CD14-positive monocyte (primary cell): ENCODE results near the gene PALM. TPM values are rescaled to one million over a fixed set of nuclear protein-coding genes. Genes with fewer than 3 reads are reported as not detected.

Experiments used
- DNase-seq, 3 donors: peaks; one replicate each; pipeline ENCODE4 v3.0.0-alpha.2; 2011 to 2022
- H2AFZ ChIP-seq: 2 replicates; pipeline ENCODE4 v1.6.0; 2012; ENCODE audit warnings: mild to moderate bottlenecking, low read depth, low read length, inconsistent platforms; ENCODE audit not compliant: insufficient read depth, poor library complexity, severe bottlenecking
- H3K27ac ChIP-seq, 2 donors: 1 replicate in 1 of 2; 2 replicates in 1 of 2; pipeline ENCODE4 v1.5.1; 2012 to 2013; ENCODE audit warnings: low read length in 2 of 2, control low read depth in 1 of 2, inconsistent platforms in 1 of 2, low read depth in 1 of 2, mild to moderate bottlenecking in 1 of 2
- H3K27me3 ChIP-seq, 2 donors: one replicate each; pipeline versions ENCODE4 v1.6.0 to v1.6.1; 2011 to 2013; ENCODE audit warnings: low read length in 2 of 2; ENCODE audit not compliant: control insufficient read depth in 2 of 2, insufficient read depth in 2 of 2
- H3K36me3 ChIP-seq, 2 donors: replicated peaks in 1 of 2; 1 replicate in 1 of 2; 2 replicates in 1 of 2; pipeline versions ENCODE4 v1.5.1 to v1.6.1; 2012 to 2013; ENCODE audit warnings: low read length in 2 of 2, control low read depth in 1 of 2, inconsistent platforms in 1 of 2, mild to moderate bottlenecking in 1 of 2; ENCODE audit not compliant: insufficient read depth in 2 of 2, control insufficient read depth in 1 of 2
- H3K4me1 ChIP-seq, 2 donors: 1 replicate in 1 of 2; 2 replicates in 1 of 2; pipeline versions ENCODE4 v1.5.1 to v1.6.1; 2012 to 2013; ENCODE audit warnings: low read length in 2 of 2, control low read depth in 1 of 2, inconsistent platforms in 1 of 2, mild to moderate bottlenecking in 1 of 2, moderate library complexity in 1 of 2; ENCODE audit not compliant: insufficient read depth in 2 of 2, control insufficient read depth in 1 of 2
- H3K4me2 ChIP-seq: replicated peaks from 2 replicates; pipeline ENCODE3; 2012; ENCODE audit warnings: low read length, moderate library complexity, mild to moderate bottlenecking; ENCODE audit not compliant: poor library complexity, severe bottlenecking; ENCODE audit errors: extremely low read depth
- H3K4me3 ChIP-seq, 3 experiments: fragments of 200-600 bp in 1 of 3; sonication (generic) in 1 of 3; replicated peaks in 1 of 3; 1 replicate in 2 of 3; 2 replicates in 1 of 3; pipeline ENCODE4 v1.5.1; 2011 to 2013; ENCODE audit warnings: low read length in 3 of 3, mild to moderate bottlenecking in 3 of 3, control low read depth in 2 of 3, low read depth in 2 of 3, inconsistent platforms in 1 of 3, moderate library complexity in 1 of 3
- H3K79me2 ChIP-seq: 2 replicates; pipeline ENCODE4 v1.6.0; 2012; ENCODE audit warnings: mild to moderate bottlenecking, control low read depth, inconsistent platforms, low read length, moderate library complexity; ENCODE audit not compliant: insufficient read depth
- H3K9ac ChIP-seq: 2 replicates; pipeline ENCODE4 v1.6.0; 2017; ENCODE audit warnings: low read length, mild to moderate bottlenecking; ENCODE audit not compliant: insufficient read depth, poor library complexity, severe bottlenecking
- H3K9me3 ChIP-seq, 2 donors: replicated peaks in 1 of 2; 1 replicate in 1 of 2; 2 replicates in 1 of 2; pipeline versions ENCODE4 v1.5.1 to v1.6.1; 2012 to 2013; ENCODE audit warnings: low read length in 2 of 2, control low read depth in 1 of 2; ENCODE audit not compliant: control insufficient read depth in 1 of 2, insufficient read depth in 1 of 2
- H4K20me1 ChIP-seq: 2 replicates; pipeline ENCODE4 v1.6.0; 2012; ENCODE audit warnings: mild to moderate bottlenecking, low read length, control low read depth, moderate library complexity; ENCODE audit not compliant: insufficient read depth
- H3K27ac Mint-ChIP-seq, 7 donors: one replicate each; pipeline ENCODE4 v1.8.0; 2020; ENCODE audit warnings: mild to moderate bottlenecking in 7 of 7, mixed read lengths in 7 of 7, moderate library complexity in 6 of 7, inconsistent platforms in 2 of 7
- H3K27me3 Mint-ChIP-seq, 3 donors: one replicate each; pipeline ENCODE4 v1.8.0; 2021 to 2022; ENCODE audit warnings: low read depth in 3 of 3, mild to moderate bottlenecking in 3 of 3, mixed read lengths in 3 of 3, moderate library complexity in 3 of 3, inconsistent platforms in 1 of 3
- H3K36me3 Mint-ChIP-seq, 2 donors: one replicate each; pipeline ENCODE4 v1.8.0; 2020; ENCODE audit warnings: mixed read lengths in 2 of 2, inconsistent platforms in 1 of 2, mild to moderate bottlenecking in 1 of 2
- H3K4me1 Mint-ChIP-seq: one replicate; pipeline ENCODE4 v1.8.0; 2020; ENCODE audit warnings: mild to moderate bottlenecking, mixed read lengths
- H3K4me3 Mint-ChIP-seq, 2 donors: one replicate each; pipeline ENCODE4 v1.8.0; 2020; ENCODE audit warnings: mild to moderate bottlenecking in 2 of 2, mixed read lengths in 2 of 2, moderate library complexity in 1 of 2
- H3K9me3 Mint-ChIP-seq, 7 donors: one replicate each; pipeline ENCODE4 v1.8.0; 2020 to 2022; ENCODE audit warnings: mixed read lengths in 7 of 7, mild to moderate bottlenecking in 6 of 7, moderate library complexity in 6 of 7, inconsistent platforms in 2 of 7
- CTCF ChIP-seq: fragments of 200-600 bp; IDR thresholded peaks from one replicate; pipeline ENCODE4 v1.8.0; 2022; ENCODE audit warnings: antibody characterized with exemption, mild to moderate bottlenecking
- WGBS: methylation state at CpG from one replicate; pipeline ENCODE4 v1.1.5; 2013; ENCODE audit warnings: missing lambda C conversion rate; ENCODE audit not compliant: insufficient coverage; 5-methylcytosine and 5-hydroxymethylcytosine counted together
- intact Hi-C, 2 donors: fragments of 100-400 bp; cut with micrococcal nuclease; formaldehyde crosslinking; loops; one replicate each; pipeline versions ENCODE4 v1.15.0 to v1.15.1; 2023
- polyA plus RNA-seq, 3 donors: library from polyadenylated mRNA; depleted of rRNA in 1 of 3; unstranded in 2 of 3; stranded (reverse) in 1 of 3; fragments of 300-500 nt in 2 of 3; fragments of >200 nt in 1 of 3; fragmentation: Illumina TruSeq in 2 of 3; gene quantifications; 1 replicate in 2 of 3; 2 replicates in 1 of 3; pipeline ENCODE4 v1.2.3, GENCODE V29; 2012 to 2021

Gene PALM
- polyA plus RNA-seq, 3 donors, result 0.23 TPM; not detected in 2

DNA sequence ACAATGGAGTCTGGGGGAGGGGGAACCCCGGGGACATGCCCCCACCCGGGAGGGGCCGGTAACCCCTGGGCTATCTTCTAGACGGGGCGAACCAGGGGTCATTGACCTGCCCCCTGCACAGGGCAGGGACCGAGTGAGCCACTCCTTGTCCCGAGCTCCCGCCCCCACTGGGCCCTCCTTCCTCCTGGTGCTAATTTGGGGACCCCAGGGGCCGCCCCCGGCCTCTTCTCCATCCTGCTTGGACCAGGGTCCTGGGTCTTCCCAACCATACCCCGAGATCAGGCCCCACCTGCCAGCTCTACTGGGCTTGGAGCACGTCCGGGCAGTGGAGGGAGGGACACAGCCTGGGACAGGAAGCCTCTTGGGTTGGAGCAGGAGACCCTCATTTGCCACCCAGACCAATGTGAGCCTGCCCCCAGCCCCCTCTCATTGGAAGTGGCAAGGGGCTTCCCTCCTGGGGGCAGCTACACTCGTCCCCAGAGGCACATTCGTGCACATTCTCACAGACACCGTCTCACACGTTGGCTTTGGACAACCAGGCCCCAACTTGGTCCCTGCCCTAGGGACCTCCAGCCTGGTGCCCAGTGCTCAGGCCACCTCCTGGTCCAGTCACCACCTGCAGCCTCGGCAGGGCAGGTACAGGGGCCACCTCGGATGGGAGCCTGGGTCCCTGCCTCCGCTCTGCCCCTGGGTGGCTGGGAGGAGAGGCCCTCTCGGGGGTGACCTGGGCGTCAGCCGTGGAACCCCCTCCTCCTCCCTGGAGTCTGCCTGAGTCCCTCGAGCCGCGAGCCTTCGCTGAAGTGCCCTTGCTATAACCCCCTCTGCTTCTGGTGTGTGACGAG, 38.9 kb downstream of the PALM start:
- peaks cover 8% of the 10 kb centered on the region for H3K4me1 Mint-ChIP-seq
- Histone ChIP-seq H3K9ac (no peak overlapping the region), H3K4me1 (peaks cover 8 to 13% of the 10 kb centered on the region in 2 donors), H4K20me1 (no peaks in the 10 kb centered on the region), H3K27ac (no peak overlapping the region), H3K9me3 (peaks cover 7 to 39% of the 10 kb centered on the region in 2 donors), H3K27me3 (no peaks in the 10 kb centered on the region), H2AFZ (no peak overlapping the region), H3K4me3 (no peak overlapping the region), H3K79me2 (no peaks in the 10 kb centered on the region), H3K36me3 (no peaks in the 10 kb centered on the region), H3K4me2 (no peak overlapping the region)
- peaks cover 13 to 50% (median 30%) of the 10 kb centered on the region in 7 donors for H3K9me3 Mint-ChIP-seq
- 98% methylated on average over 19 of the region's 28 CpGs for WGBS
- no peak overlapping the region for H3K27ac Mint-ChIP-seq
- no peak for DNase-seq
- intact Hi-C loops, result no loop called here
- H3K27me3 Mint-ChIP-seq, result peaks cover 0 to 5% (median 0%) of the 10 kb centered on the region in 3 donors
- H3K36me3 Mint-ChIP-seq, result no peaks in the 10 kb centered on the region
- H3K4me3 Mint-ChIP-seq, result no peak overlapping the region
- TF ChIP-seq CTCF, result no peak

DNA sequence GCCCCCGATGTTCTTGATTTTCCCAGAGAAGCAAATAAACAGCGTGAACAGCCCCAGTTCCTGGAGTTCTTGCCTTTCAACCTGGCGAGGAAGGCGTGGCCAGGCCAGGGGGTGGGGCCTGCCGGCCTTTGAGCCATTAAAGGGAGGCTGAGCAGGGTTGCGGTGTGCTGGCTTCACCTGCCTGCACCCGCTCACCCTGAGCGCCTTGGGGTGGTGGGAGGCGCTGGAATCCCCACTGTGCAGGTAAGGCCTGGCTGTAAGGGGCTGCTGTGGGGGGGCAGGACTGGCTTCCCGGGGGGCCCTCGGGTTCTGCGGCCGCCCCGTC, 39.5 kb downstream of the PALM start:
- DNase-seq, result no peak
- H3K27me3 ChIP-seq, result no peaks in the 10 kb centered on the region
- Mint-ChIP-seq H3K4me3 (no peak overlapping the region), H3K9me3 (peaks cover 13 to 48% (median 28%) of the 10 kb centered on the region in 7 donors), H3K36me3 (no peaks in the 10 kb centered on the region), H3K27ac (no peak overlapping the region), H3K4me1 (peaks cover 14% of the 10 kb centered on the region), H3K27me3 (peaks cover 0 to 6% (median 0%) of the 10 kb centered on the region in 3 donors)
- H3K9ac ChIP-seq, result no peak overlapping the region
- no peak for TF ChIP-seq CTCF
- peaks cover 7 to 39% of the 10 kb centered on the region in 2 donors for H3K9me3 ChIP-seq
- no peaks in the 10 kb centered on the region for H3K36me3 ChIP-seq
- H2AFZ ChIP-seq, result no peak overlapping the region
- 97% methylated on average over 9 of the region's 14 CpGs for WGBS
- H3K4me2 ChIP-seq, result no peak overlapping the region
- peaks cover 10 to 17% of the 10 kb centered on the region in 2 donors for H3K4me1 ChIP-seq
- H3K27ac ChIP-seq, result no peak overlapping the region
- no peaks in the 10 kb centered on the region for H3K79me2 ChIP-seq
- intact Hi-C loops, result no loop called here
- H4K20me1 ChIP-seq, result no peaks in the 10 kb centered on the region
- no peak overlapping the region for H3K4me3 ChIP-seq
